PFSK-1 (cell line): ENCODE data around the gene ASIC2.

Experiments
- FOXP2 ChIP-seq: optimal IDR thresholded peaks from 2 replicates; pipeline ENCODE3; 2011; ENCODE audit warnings: borderline replicate concordance, control low read depth, inconsistent platforms; ENCODE audit not compliant: insufficient read depth; ENCODE audit errors: extremely low read length, extremely low read depth
- POLR2AphosphoS5 ChIP-seq: IDR thresholded peaks from 2 replicates; pipeline ENCODE4 v1.6.1; 2012; ENCODE audit warnings: low read depth, mild to moderate bottlenecking, control low read depth, low read length, moderate library complexity
- REST ChIP-seq, 2 experiments: IDR thresholded peaks; 2 replicates each; pipeline versions ENCODE4 v1.6.1 to v1.8.0; 2011 to 2012; ENCODE audit warnings: low read depth in 2 of 2, low read length in 2 of 2, control low read depth in 1 of 2, inconsistent platforms in 1 of 2, mild to moderate bottlenecking in 1 of 2, moderate library complexity in 1 of 2; ENCODE audit not compliant: insufficient read depth in 1 of 2
- SIN3A ChIP-seq: IDR thresholded peaks from 2 replicates; pipeline ENCODE4 v1.6.1; 2012; ENCODE audit warnings: mild to moderate bottlenecking, low read length, moderate library complexity, borderline replicate concordance; ENCODE audit not compliant: insufficient read depth
- TAF1 ChIP-seq: IDR thresholded peaks from 2 replicates; pipeline ENCODE4 v1.6.1; 2012; ENCODE audit warnings: low read length, control low read depth, borderline replicate concordance; ENCODE audit not compliant: insufficient read depth

ASIC2 gene

GRCh38 chr17:33152783-33153182 lies 140.3 kb downstream of the ASIC2 start:
- no peak for TF ChIP-seq TAF1
- no peak for TF ChIP-seq SIN3A
- no peak for TF ChIP-seq FOXP2
- TF ChIP-seq REST (IDR thresholded peaks at IDR 0.05; ENCODE audit: insufficient read depth in 1 of 2, low read depth in 2 of 2, low read length in 2 of 2) = no peak
- no peak for TF ChIP-seq POLR2AphosphoS5

GRCh38 chr17:33151565-33151964 lies 141.5 kb downstream of the ASIC2 start:
- no peak for TF ChIP-seq FOXP2
- no peak for TF ChIP-seq TAF1
- no peak for TF ChIP-seq REST (IDR thresholded peaks at IDR 0.05; ENCODE audit: insufficient read depth in 1 of 2, low read depth in 2 of 2, low read length in 2 of 2)
- no peak for TF ChIP-seq SIN3A
- no peak for TF ChIP-seq POLR2AphosphoS5

- TF ChIP-seq SIN3A = no peak
- no peak for TF ChIP-seq FOXP2
- no peak for TF ChIP-seq REST (IDR thresholded peaks at IDR 0.05; ENCODE audit: insufficient read depth in 1 of 2, low read depth in 2 of 2, low read length in 2 of 2)
- TF ChIP-seq TAF1 = no peak
- no peak for TF ChIP-seq POLR2AphosphoS5
Measured at GRCh38 chr17:33145941-33146340, 147.2 kb downstream of the ASIC2 start.

- TF ChIP-seq TAF1 = no peak
- no peak for TF ChIP-seq REST (IDR thresholded peaks at IDR 0.05; ENCODE audit: insufficient read depth in 1 of 2, low read depth in 2 of 2, low read length in 2 of 2)
- TF ChIP-seq POLR2AphosphoS5 = no peak
- TF ChIP-seq SIN3A = no peak
- TF ChIP-seq FOXP2 = no peak
Measured at GRCh38 chr17:33144837-33145236, 148.3 kb downstream of the ASIC2 start.
